GM12864 (cell line): Measurements from ENCODE around the gene RNF44.

Experiments
- DNase-seq: peaks from one replicate; pipeline ENCODE4 v3.0.0-alpha.2; 2011; ENCODE audit warnings: low read depth
- H3K4me3 ChIP-seq: 2 replicates; pipeline ENCODE4 v1.5.1; 2011; ENCODE audit warnings: mild to moderate bottlenecking, low read depth, low read length, control low read depth
- CTCF ChIP-seq: IDR thresholded peaks from 2 replicates; pipeline ENCODE4 v1.5.1; 2011; ENCODE audit warnings: low read depth, mild to moderate bottlenecking, moderate library complexity, low read length, control low read depth, inconsistent platforms; ENCODE audit errors: missing control alignments

RNF44 gene

GRCh38 chr5:176530983-176531901 lies 6.0 kb downstream of the RNF44 start:
- no peak for TF ChIP-seq CTCF
- H3K4me3 ChIP-seq = no peak overlapping the region
- no peak for DNase-seq

DNA sequence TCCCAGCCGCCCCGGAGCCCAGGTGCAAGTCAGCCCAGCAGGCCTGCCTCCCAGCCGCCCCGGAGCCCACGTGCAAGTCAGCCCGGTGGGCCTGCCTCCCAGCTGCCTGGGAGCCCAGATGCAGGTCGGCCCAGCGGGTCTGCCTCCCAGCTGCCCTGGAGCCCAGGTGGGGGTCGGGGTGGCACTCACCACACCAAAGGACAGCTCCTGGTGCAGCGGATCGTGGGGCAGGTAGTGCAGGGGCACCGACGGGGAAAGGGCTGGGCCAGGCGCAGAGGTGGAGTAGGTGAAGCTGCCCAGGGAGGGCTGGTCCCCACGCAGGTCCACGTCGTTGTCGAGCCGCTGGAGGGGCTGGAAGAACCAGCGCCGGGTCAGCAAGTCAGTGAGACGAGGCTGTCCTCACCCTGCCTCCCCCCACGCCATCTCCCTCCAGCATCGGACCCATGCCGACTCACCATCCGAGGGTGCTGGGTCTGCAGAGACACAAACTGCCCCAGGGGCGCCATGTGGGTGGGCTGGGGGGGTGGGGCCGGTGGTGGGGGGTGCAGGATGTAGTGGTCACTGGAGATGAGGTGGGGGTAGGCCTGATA lies 6.7 kb downstream of the RNF44 start:
- no peak overlapping the region for H3K4me3 ChIP-seq
- no peak for DNase-seq
- no peak for TF ChIP-seq CTCF

GRCh38 chr5:176529741-176530141 lies 7.5 kb downstream of the RNF44 start:
- TF ChIP-seq CTCF = no peak
- DNase-seq = no peak
- no peak overlapping the region; the same call in 1 of the 2 replicates for H3K4me3 ChIP-seq

DNA sequence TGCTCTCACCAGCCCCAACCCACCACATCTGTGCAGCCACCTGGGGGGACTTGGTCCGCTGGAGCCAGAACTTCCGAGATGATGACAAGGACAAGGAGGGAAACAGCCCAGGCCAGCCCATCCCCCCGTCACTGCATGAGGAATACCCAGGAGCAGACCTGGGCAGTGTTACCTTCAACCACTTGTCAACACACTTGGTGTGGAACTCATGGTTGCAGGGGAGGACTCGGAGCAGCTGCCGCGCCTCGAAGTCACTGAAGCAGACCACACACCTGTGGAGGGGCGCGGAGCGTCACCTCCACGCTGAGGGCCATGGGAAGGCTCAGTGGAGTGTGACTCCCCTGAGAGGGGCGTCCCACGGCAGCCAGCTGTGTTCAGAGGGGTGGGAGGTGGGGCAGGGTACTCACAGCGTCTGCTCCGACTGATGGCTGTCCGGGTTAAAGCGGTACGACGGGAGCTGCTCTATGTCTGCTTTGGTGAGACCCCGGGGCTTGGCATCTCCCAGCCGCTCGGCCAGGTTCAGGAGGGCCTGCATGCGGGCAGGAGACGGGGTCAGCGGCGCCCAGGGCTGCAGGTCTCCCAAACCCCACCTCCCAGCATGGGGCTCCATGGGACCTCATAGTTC lies 8.0 kb downstream of the RNF44 start:
- no peak overlapping the region; the same call in 1 of the 2 replicates for H3K4me3 ChIP-seq
- TF ChIP-seq CTCF = no peak
- no peak for DNase-seq

DNA sequence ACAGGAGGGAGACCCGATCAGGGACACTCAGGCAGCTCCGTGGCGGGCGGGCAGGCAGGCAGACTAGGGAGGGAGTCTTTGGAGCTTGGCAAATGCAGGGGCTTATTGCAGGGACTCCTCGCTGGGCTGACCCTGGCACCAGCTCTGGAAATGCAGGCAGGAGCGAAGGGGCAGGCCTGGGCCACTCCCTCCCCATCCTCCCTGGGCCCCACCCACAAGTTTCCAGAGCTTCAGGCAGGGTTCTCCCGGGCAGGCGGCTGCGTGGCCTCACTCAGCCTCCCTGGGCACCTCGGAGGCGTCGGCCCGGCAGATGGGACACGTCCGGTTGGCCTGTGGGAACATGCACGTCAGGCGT lies 8.5 kb downstream of the RNF44 start:
- H3K4me3 ChIP-seq = no peak overlapping the region
- no peak for DNase-seq
- TF ChIP-seq CTCF = no peak

DNA sequence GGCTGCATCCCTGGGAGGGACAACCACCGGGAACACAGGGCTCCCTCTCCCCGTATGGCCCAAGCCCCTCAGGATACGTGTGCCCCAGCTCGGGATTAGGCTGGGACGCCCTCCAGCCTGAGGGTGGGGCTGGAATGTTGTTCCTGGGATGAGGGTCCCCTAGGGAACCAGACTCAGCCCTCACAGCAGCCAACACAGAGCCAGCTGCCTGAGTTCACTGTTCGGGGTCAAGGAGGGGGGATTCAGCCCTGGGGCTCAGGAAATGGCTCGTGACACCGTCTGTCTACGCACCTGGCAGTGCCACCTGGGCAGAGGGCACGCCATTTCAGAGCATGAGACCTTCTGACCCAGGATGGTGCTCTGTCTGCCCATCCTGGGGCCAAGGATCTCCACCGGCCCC lies 8.9 kb downstream of the RNF44 start:
- H3K4me3 ChIP-seq = no peak overlapping the region
- no peak for DNase-seq
- TF ChIP-seq CTCF = no peak
